H1 (cell line): ENCODE data around the gene PER2. TPM values are rescaled to one million over a fixed set of nuclear protein-coding genes. Genes with fewer than 3 reads are reported as not detected.

Experiments used
- CTCF ChIA-PET: fragments of 300-600 bp; sonication (Branson Sonifier 250); formaldehyde crosslinking; loops from one replicate; lab custom pipeline; 2021; ENCODE audit not compliant: partially characterized antibody; lab: Charles Lee
- POLR2A ChIA-PET: fragments of 300-600 bp; sonication (Branson Sonifier 250); formaldehyde crosslinking; loops from one replicate; lab custom pipeline; 2021; ENCODE audit warnings: inconsistent platforms; ENCODE audit not compliant: partially characterized antibody; lab: Charles Lee
- DNase-seq, 2 experiments: peaks; one replicate each; pipeline versions ENCODE4 v3.0.0 to v3.0.0-alpha.2; 2010 to 2022; ENCODE audit warnings: low spot score in 2 of 2, low read depth in 1 of 2, mixed read lengths in 1 of 2
- FAIRE-seq: peaks from 2 replicates; lab custom pipeline; 2011; peaks lifted over from hg19 to GRCh38; lab: Jason Lieb, UNC
- H2AFZ ChIP-seq: 2 replicates; pipeline ENCODE4 v1.8.1; 2012; ENCODE audit warnings: low read length, inconsistent platforms
- H2AK5ac ChIP-seq: 2 replicates; pipeline ENCODE4 v1.6.1; 2013; ENCODE audit warnings: low read depth, low read length
- H2BK120ac ChIP-seq: replicated peaks from 2 replicates; pipeline ENCODE3; 2013; ENCODE audit warnings: low read depth, low read length, inconsistent platforms
- H2BK12ac ChIP-seq: 2 replicates; pipeline ENCODE4 v1.6.1; 2013; ENCODE audit warnings: low read depth, low read length
- H2BK15ac ChIP-seq: 2 replicates; pipeline ENCODE4 v1.6.1; 2013; ENCODE audit warnings: low read length
- H2BK20ac ChIP-seq: 2 replicates; pipeline ENCODE4 v1.6.1; 2013; ENCODE audit warnings: low read length
- H2BK5ac ChIP-seq: 2 replicates; pipeline ENCODE4 v1.6.1; 2013; ENCODE audit warnings: low read depth, low read length
- H3K14ac ChIP-seq: 2 replicates; pipeline ENCODE4 v1.6.1; 2013; ENCODE audit warnings: inconsistent platforms; ENCODE audit not compliant: insufficient read length
- H3K18ac ChIP-seq: 2 replicates; pipeline ENCODE4 v1.6.1; 2013; ENCODE audit warnings: low read length; ENCODE audit errors: extremely low read depth
- H3K23ac ChIP-seq: 2 replicates; pipeline ENCODE4 v1.6.1; 2013; ENCODE audit warnings: inconsistent platforms; ENCODE audit not compliant: insufficient read length
- H3K23me2 ChIP-seq: 2 replicates; pipeline ENCODE4 v1.6.1; 2013; ENCODE audit warnings: low read depth, low read length
- H3K27ac ChIP-seq: 2 replicates; pipeline ENCODE4 v1.6.1; 2011; ENCODE audit warnings: low read depth, low read length, inconsistent platforms
- H3K27me3 ChIP-seq, 4 experiments: replicated peaks in 1 of 4; 1 replicate in 1 of 4; 2 replicates in 3 of 4; pipeline versions ENCODE4 v1.6.1 to v1.8.1; 2011 to 2013; ENCODE audit warnings: low read length in 3 of 4, mild to moderate bottlenecking in 3 of 4, inconsistent platforms in 2 of 4, mixed read lengths in 2 of 4, moderate library complexity in 1 of 4; ENCODE audit not compliant: control insufficient read depth in 3 of 4, insufficient read depth in 3 of 4; ENCODE audit errors: extremely low read depth in 1 of 4
- H3K36me3 ChIP-seq, 4 experiments: 2 replicates each; pipeline versions ENCODE4 v1.6.1 to v1.8.1; 2011 to 2013; ENCODE audit warnings: mild to moderate bottlenecking in 4 of 4, low read length in 3 of 4, moderate library complexity in 2 of 4, control low read depth in 1 of 4, inconsistent platforms in 1 of 4; ENCODE audit not compliant: insufficient read depth in 4 of 4, control insufficient read depth in 2 of 4
- H3K4ac ChIP-seq: replicated peaks from 2 replicates; pipeline ENCODE3; 2013; ENCODE audit warnings: low read length, low read depth, mixed read lengths, inconsistent platforms; ENCODE audit not compliant: insufficient read length
- H3K4me1 ChIP-seq, 4 experiments: replicated peaks in 1 of 4; 1 replicate in 1 of 4; 2 replicates in 3 of 4; pipeline versions ENCODE4 v1.6.1 to v1.8.1; 2011 to 2013; ENCODE audit warnings: low read length in 3 of 4, inconsistent platforms in 2 of 4, mixed read lengths in 1 of 4; ENCODE audit not compliant: insufficient read depth in 4 of 4, control insufficient read depth in 3 of 4
- H3K4me2 ChIP-seq, 2 experiments: 2 replicates each; pipeline versions ENCODE4 v1.6.1 to v1.8.1; 2011 to 2013; ENCODE audit warnings: low read depth in 2 of 2, low read length in 2 of 2, control low read depth in 1 of 2, inconsistent platforms in 1 of 2, mild to moderate bottlenecking in 1 of 2; ENCODE audit not compliant: insufficient read depth in 1 of 2
- H3K4me3 ChIP-seq, 4 experiments: fragments of 200-600, 300-600 bp in 1 of 4; sonication (generic), shearing (Covaris generic), sonication (Bioruptor Twin) in 1 of 4; 2 replicates each; pipeline versions ENCODE4 v1.5.1 to v1.8.1; 2011 to 2016; ENCODE audit warnings: low read length in 4 of 4, low read depth in 3 of 4, control low read depth in 2 of 4, inconsistent platforms in 2 of 4, mild to moderate bottlenecking in 2 of 4, mixed read lengths in 1 of 4, moderate library complexity in 1 of 4; ENCODE audit not compliant: insufficient read depth in 2 of 4; ENCODE audit errors: extremely low read depth in 1 of 4
- H3K56ac ChIP-seq: replicated peaks from 2 replicates; pipeline ENCODE3; 2013; ENCODE audit warnings: low read depth, mild to moderate bottlenecking, mixed read lengths, low read length, inconsistent platforms; ENCODE audit not compliant: insufficient read length
- H3K79me1 ChIP-seq: 2 replicates; pipeline ENCODE4 v1.6.1; 2013; ENCODE audit warnings: low read depth, low read length, control low read depth
- H3K79me2 ChIP-seq, 2 experiments: 2 replicates each; pipeline versions ENCODE4 v1.6.1 to v1.8.1; 2012 to 2013; ENCODE audit warnings: low read length in 2 of 2, mild to moderate bottlenecking in 2 of 2, inconsistent platforms in 1 of 2; ENCODE audit not compliant: insufficient read depth in 2 of 2, control insufficient read depth in 1 of 2
- H3K9ac ChIP-seq, 4 experiments: replicated peaks in 1 of 4; 1 replicate in 1 of 4; 2 replicates in 3 of 4; pipeline versions ENCODE4 v1.6.1 to v1.8.1; 2011 to 2013; ENCODE audit warnings: low read depth in 3 of 4, low read length in 3 of 4, control low read depth in 2 of 4, mild to moderate bottlenecking in 2 of 4, moderate library complexity in 2 of 4, inconsistent platforms in 1 of 4; ENCODE audit errors: extremely low read depth in 1 of 4
- H3K9me3 ChIP-seq, 2 experiments: 2 replicates each; pipeline versions ENCODE4 v1.6.1 to v1.8.1; 2012 to 2013; ENCODE audit warnings: mild to moderate bottlenecking in 2 of 2, moderate library complexity in 2 of 2, control low read depth in 1 of 2, inconsistent platforms in 1 of 2, low read depth in 1 of 2, low read length in 1 of 2, mixed read lengths in 1 of 2; ENCODE audit not compliant: insufficient read depth in 2 of 2
- H4K20me1 ChIP-seq, 2 experiments: replicated peaks in 1 of 2; 2 replicates each; pipeline versions ENCODE3 to v1.8.1; 2011 to 2013; ENCODE audit warnings: inconsistent platforms in 2 of 2, low read length in 2 of 2, mild to moderate bottlenecking in 1 of 2; ENCODE audit not compliant: insufficient read depth in 2 of 2, control insufficient read depth in 1 of 2
- H4K5ac ChIP-seq: 2 replicates; pipeline ENCODE4 v1.6.1; 2013; ENCODE audit warnings: low read length, low read depth, mixed read lengths, inconsistent platforms; ENCODE audit not compliant: insufficient read length
- H4K8ac ChIP-seq: 2 replicates; pipeline ENCODE4 v1.8.0; 2013; ENCODE audit warnings: mild to moderate bottlenecking, moderate library complexity, low read length, inconsistent platforms; ENCODE audit not compliant: insufficient read depth; ENCODE audit errors: extremely low read depth
- H4K91ac ChIP-seq: replicated peaks from 2 replicates; pipeline ENCODE3; 2013; ENCODE audit warnings: low read length, mixed read lengths, inconsistent platforms; ENCODE audit not compliant: insufficient read length
- CEBPB ChIP-seq: IDR thresholded peaks from 2 replicates; pipeline ENCODE4 v1.6.1; 2012; ENCODE audit warnings: low read depth, low read length
- KDM5A ChIP-seq: fragments of 200-600 bp; IDR thresholded peaks from 2 replicates; pipeline ENCODE4 v1.7.1; 2012; ENCODE audit warnings: mild to moderate bottlenecking, low read length, inconsistent platforms, mixed read lengths
- MAFK ChIP-seq: IDR thresholded peaks from 2 replicates; pipeline ENCODE4 v1.6.1; 2012; ENCODE audit warnings: low read depth, mild to moderate bottlenecking, improper control_type of control experiment, low read length
- SAP30 ChIP-seq: fragments of 300-600 bp; sonication (generic); IDR thresholded peaks from 2 replicates; pipeline ENCODE4 v1.7.1; 2012; ENCODE audit warnings: low read length, moderate library complexity, mild to moderate bottlenecking, inconsistent platforms; ENCODE audit not compliant: insufficient read depth, insufficient replicate concordance
- SUZ12 ChIP-seq: fragments of 200-600 bp; sonication (generic); IDR thresholded peaks from 2 replicates; pipeline ENCODE4 v1.6.1; 2012; ENCODE audit warnings: mild to moderate bottlenecking, inconsistent platforms, low read length, moderate library complexity, mixed read lengths
- TBP ChIP-seq: IDR thresholded peaks from 2 replicates; pipeline ENCODE4 v1.6.1; 2011; ENCODE audit warnings: low read depth, low read length, improper control_type of control experiment
- TCF12 ChIP-seq: IDR thresholded peaks from 2 replicates; pipeline ENCODE4 v1.6.1; 2011; ENCODE audit warnings: low read depth, mild to moderate bottlenecking, low read length
- YY1 ChIP-seq: IDR thresholded peaks from 2 replicates; pipeline ENCODE4 v1.6.1; 2011; ENCODE audit warnings: low read depth, mild to moderate bottlenecking, low read length
- WGBS, 2 experiments: shearing (Covaris generic) in 1 of 2; methylation state at CpG; one replicate each; pipeline versions ENCODE4 v1.1.6 to v1.1.7; 2013 to 2015; ENCODE audit warnings: low lambda C conversion rate in 2 of 2, mixed read lengths in 2 of 2, inconsistent platforms in 1 of 2, low coverage in 1 of 2, missing lambda C conversion rate in 1 of 2; ENCODE audit not compliant: insufficient replicate concordance in 2 of 2, insufficient coverage in 1 of 2, insufficient read length in 1 of 2; ENCODE audit errors: extremely low coverage in 1 of 2, missing lambda C conversion rate in 1 of 2; 5-methylcytosine and 5-hydroxymethylcytosine counted together
- polyA plus RNA-seq, 7 experiments: library from polyadenylated mRNA; depleted of rRNA in 3 of 7; stranded (reverse) in 5 of 7; unstranded in 2 of 7; fragments of >200 nt in 5 of 7; fragments of 200-250 nt in 2 of 7; gene quantifications; 1 replicate in 5 of 7; 2 replicates in 1 of 7; 4 replicates in 1 of 7; pipeline versions ENCODE4 v1.2.1 to v1.2.3, GENCODE V29; 2011 to 2013; ENCODE audit warnings: missing spikeins in 2 of 7, mixed read lengths in 2 of 7
- total RNA-seq: library from RNA; stranded (reverse); fragmentation: NEBNext Ultra II Directional; extraction: Animal tissue kit (Norgen Biotek cat#: 25700); gene quantifications from 2 replicates; pipeline ENCODE4 v1.2.1, GENCODE V29; 2021
- TF ChIP-seq, protein P1 (sequence below): IDR thresholded peaks from 2 replicates; pipeline ENCODE4 v1.6.1; 2012; ENCODE audit warnings: low read length, inconsistent platforms
- TF ChIP-seq, protein P2 (sequence below): IDR thresholded peaks from 2 replicates; pipeline ENCODE4 v1.6.1; 2012; ENCODE audit warnings: inconsistent platforms
- TF ChIP-seq, protein P3 (sequence below): IDR thresholded peaks from 2 replicates; pipeline ENCODE4 v1.6.1; 2011; ENCODE audit warnings: low read depth, mild to moderate bottlenecking, low read length; ENCODE audit not compliant: insufficient read depth

Gene PER2
- total and polyA plus RNA-seq, 2 of the 8 experiments (the other 6 are each of a cell fraction or from before 2014, with no cell fraction given): 0.91 to 5.5 TPM

DNA sequence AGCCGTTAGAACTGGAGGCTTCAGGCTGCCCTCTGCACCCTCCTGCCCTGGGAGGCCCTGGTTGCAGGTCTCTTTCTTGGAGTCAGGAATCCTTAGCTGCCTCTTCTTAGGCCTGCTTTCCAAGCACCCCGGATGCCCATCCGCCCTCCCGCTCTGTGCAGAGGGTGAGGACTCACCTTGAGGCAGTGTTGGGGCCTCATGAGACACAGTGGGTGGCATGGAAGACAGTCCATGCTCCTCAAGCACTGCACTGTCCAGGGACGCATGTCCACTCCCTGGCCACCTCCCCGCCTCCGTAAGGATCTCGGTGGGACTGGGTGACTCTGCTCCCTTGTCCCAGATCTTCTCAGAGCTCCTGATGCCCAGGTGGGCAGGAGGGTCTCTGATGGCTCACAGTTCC, 26.2 kb upstream of the PER2 start:
- Histone ChIP-seq H3K9ac (no peak overlapping the region), H3K14ac (no peak overlapping the region), H4K20me1 (no peaks in the 10 kb centered on the region), H3K23ac (no peak overlapping the region), H3K27ac (no peak overlapping the region), H4K91ac (no peak overlapping the region), H4K5ac (no peak overlapping the region), H3K9me3 (no peaks in the 10 kb centered on the region), H3K79me2 (no peaks in the 10 kb centered on the region), H2BK120ac (no peak overlapping the region), H2BK20ac (no peak overlapping the region), H3K4ac (no peak overlapping the region), H4K8ac (no peak overlapping the region), H3K4me2 (no peak overlapping the region), H3K18ac (no peak overlapping the region; the same call in 1 of the 2 replicates), H3K56ac (no peak overlapping the region), H3K4me1 (0 out of 7 replicates have a peak, but pooled peaks cover 0 to 2% (median 0%) of the 10 kb centered on the region in 4 experiments), H2BK12ac (no peak overlapping the region), H3K79me1 (no peaks in the 10 kb centered on the region), H3K36me3 (no peaks in the 10 kb centered on the region), H3K23me2 (no peaks in the 10 kb centered on the region; the same call in 1 of the 2 replicates), H2AK5ac (no peak overlapping the region), H3K4me3 (no peak overlapping the region), H2BK5ac (no peak overlapping the region), H2AFZ (no peak overlapping the region), H3K27me3 (no peaks in the 10 kb centered on the region), H2BK15ac (no peak overlapping the region)
- CTCF ChIA-PET: interaction anchor here (0.6 to 1.8 kb wide), 6 partner anchors 12 to 55 kb away, joined by 3 to 6 read pairs (median 3); no protein-coding TSS in a partner anchor
- DNase-seq (no peak), FAIRE-seq (no peak)
- WGBS, 2 experiments: 94% methylated on average over 8 of the region's 8 CpGs; no CpG with 5 or more reads in 1 of the 2 experiments
- POLR2A ChIA-PET: no interaction called here
- TF ChIP-seq YY1 (no peak), TCF12 (no peak), MAFK (no peak), SAP30 (no peak), SUZ12 (no peak), CEBPB (no peak), KDM5A (no peak), TBP (no peak)
- TF ChIP-seq, protein P1, sequence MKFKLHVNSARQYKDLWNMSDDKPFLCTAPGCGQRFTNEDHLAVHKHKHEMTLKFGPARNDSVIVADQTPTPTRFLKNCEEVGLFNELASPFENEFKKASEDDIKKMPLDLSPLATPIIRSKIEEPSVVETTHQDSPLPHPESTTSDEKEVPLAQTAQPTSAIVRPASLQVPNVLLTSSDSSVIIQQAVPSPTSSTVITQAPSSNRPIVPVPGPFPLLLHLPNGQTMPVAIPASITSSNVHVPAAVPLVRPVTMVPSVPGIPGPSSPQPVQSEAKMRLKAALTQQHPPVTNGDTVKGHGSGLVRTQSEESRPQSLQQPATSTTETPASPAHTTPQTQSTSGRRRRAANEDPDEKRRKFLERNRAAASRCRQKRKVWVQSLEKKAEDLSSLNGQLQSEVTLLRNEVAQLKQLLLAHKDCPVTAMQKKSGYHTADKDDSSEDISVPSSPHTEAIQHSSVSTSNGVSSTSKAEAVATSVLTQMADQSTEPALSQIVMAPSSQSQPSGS: no peak
- TF ChIP-seq, protein P2, sequence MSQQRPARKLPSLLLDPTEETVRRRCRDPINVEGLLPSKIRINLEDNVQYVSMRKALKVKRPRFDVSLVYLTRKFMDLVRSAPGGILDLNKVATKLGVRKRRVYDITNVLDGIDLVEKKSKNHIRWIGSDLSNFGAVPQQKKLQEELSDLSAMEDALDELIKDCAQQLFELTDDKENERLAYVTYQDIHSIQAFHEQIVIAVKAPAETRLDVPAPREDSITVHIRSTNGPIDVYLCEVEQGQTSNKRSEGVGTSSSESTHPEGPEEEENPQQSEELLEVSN: no peak
- TF ChIP-seq, protein P3, sequence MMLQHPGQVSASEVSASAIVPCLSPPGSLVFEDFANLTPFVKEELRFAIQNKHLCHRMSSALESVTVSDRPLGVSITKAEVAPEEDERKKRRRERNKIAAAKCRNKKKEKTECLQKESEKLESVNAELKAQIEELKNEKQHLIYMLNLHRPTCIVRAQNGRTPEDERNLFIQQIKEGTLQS: no peak
